C4-2B (cell line): Measurements from ENCODE around the gene VMO1.
A peak's percentile ranks its signal among the peaks of the same experiment; 100 is the strongest.

Experiments used
- ZFX ChIP-seq: fragments of 450-650 bp; IDR thresholded peaks from 2 replicates; pipeline ENCODE4 v1.6.1; 2017
- TF ChIP-seq, protein P1 (sequence below): fragments of 450-650 bp; conservative IDR thresholded peaks from 2 replicates; pipeline ENCODE4 v1.5.1; 2017; ENCODE audit warnings: mild to moderate bottlenecking

DNA sequence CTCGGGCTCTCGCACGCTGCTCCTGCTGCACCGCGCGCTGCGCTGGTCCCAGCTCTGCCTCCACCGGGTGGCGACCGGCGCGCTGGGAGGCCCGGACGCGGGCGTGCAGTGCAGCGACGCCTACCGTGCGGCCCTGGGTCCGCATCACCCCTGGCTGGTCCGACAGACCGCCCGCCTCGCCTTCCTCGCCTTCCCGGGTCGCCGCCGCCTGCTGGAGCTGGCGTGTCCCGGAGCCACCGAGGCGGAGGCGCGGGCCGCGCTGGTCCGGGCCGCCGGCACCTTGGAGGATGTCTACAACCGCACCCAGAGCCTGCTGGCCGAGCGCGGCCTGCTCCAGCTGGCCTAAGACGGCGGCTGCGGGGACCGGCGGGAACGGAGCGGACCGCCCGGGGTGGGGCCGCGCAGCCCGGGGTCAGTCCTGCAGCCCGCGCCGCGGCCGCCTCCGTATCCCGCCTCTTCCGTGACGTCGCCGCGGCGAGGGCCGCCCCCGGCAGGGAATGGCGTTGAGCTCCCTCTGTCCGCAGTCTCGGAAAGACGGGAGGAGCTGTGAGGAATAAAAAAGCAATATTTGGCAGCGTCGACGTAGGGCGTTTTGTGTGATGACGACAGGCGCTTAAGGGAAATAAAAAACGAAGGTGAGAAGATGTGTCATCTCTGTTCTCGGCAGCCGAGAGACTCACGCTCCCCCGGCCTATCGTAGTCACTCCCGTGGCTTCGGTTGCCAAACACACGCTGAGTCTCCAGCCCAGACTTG is 4.0 kb upstream of the VMO1 start:
- TF ChIP-seq, protein P1, sequence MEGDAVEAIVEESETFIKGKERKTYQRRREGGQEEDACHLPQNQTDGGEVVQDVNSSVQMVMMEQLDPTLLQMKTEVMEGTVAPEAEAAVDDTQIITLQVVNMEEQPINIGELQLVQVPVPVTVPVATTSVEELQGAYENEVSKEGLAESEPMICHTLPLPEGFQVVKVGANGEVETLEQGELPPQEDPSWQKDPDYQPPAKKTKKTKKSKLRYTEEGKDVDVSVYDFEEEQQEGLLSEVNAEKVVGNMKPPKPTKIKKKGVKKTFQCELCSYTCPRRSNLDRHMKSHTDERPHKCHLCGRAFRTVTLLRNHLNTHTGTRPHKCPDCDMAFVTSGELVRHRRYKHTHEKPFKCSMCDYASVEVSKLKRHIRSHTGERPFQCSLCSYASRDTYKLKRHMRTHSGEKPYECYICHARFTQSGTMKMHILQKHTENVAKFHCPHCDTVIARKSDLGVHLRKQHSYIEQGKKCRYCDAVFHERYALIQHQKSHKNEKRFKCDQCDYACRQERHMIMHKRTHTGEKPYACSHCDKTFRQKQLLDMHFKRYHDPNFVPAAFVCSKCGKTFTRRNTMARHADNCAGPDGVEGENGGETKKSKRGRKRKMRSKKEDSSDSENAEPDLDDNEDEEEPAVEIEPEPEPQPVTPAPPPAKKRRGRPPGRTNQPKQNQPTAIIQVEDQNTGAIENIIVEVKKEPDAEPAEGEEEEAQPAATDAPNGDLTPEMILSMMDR = peak; percentile 96
- peak; percentile 95 for TF ChIP-seq ZFX
